ENCODE measurements around the gene RNF180.

RNF180 gene

DNA sequence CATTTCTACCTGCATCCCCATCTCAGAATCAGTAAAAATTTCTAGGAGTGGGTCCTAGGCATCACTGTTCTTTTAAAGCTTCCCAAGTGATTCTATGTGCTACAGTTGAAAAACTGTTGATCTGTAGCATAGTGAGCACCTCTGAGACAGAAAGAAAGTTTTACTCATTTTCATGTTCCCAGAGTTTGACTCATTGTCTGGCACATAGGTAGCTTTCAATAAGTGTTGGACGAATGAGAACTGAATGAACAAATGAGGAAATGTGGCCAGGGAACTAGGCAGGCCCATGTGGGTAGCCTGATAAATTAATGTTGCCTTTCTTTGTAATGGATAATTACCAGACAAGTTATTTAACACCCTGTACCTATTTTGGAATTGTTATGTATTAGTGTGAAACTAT is 33.8 kb downstream of the RNF180 start:
- no peak overlapping the region for H3K4me2 ChIP-seq (ENCODE audit: low read length)
- no peaks in the 10 kb centered on the region for H3K27me3 ChIP-seq (ENCODE audit: control insufficient read depth, insufficient read depth, low read length)
- no peak for TF ChIP-seq CTCF (IDR thresholded peaks at IDR 0.05)
- H2AFZ ChIP-seq: no peak overlapping the region
- H3K27ac ChIP-seq: no peak overlapping the region
- no peak overlapping the region for H3K9ac ChIP-seq
- peaks cover 4% of the 10 kb centered on the region for H3K4me1 ChIP-seq
- H3K79me2 ChIP-seq: peaks cover 26% of the 10 kb centered on the region
- no peak overlapping the region for H3K4me3 ChIP-seq (ENCODE audit: low read depth, low read length)
- H3K9me3 ChIP-seq (ENCODE audit: control insufficient read depth, low read length): no peaks in the 10 kb centered on the region
- H3K36me3 ChIP-seq (ENCODE audit: control insufficient read depth, insufficient read depth, low read length): no peaks in the 10 kb centered on the region

GRCh38 chr5:64201996-64202395 is 36.4 kb downstream of the RNF180 start:
- Histone ChIP-seq H3K27me3 (ENCODE audit: control insufficient read depth, insufficient read depth, low read length) (no peaks in the 10 kb centered on the region), H3K4me2 (ENCODE audit: low read length) (no peak overlapping the region), H2AFZ (no peak overlapping the region), H3K9ac (no peak overlapping the region), H3K36me3 (ENCODE audit: control insufficient read depth, insufficient read depth, low read length) (no peaks in the 10 kb centered on the region), H3K27ac (no peak overlapping the region), H3K4me1 (peaks cover 20% of the 10 kb centered on the region), H3K79me2 (peaks cover 27% of the 10 kb centered on the region), H3K9me3 (ENCODE audit: control insufficient read depth, low read length) (no peaks in the 10 kb centered on the region), H3K4me3 (ENCODE audit: low read depth, low read length) (no peak overlapping the region)
- no peak for TF ChIP-seq CTCF (IDR thresholded peaks at IDR 0.05)

DNA sequence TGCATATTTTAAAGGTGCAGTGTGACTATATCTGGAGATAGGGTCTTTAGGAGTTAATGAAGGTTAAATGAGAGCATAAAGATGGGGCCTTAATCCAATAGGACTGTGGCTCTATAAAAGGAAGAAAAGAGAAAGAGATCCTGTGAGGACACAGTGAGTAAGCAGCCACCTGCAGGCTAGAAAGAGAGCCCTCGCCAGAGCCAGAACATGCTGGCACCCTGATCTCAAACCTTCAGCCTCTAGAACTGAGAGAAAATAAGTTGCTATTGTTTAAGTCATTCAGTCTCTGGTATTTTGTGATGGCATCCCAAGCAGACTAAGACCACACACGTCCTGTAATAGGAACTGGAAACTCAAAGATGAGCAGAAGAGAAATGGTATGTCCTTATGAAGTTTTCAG is 41.0 kb downstream of the RNF180 start:
- no peak overlapping the region for H3K4me3 ChIP-seq (ENCODE audit: low read depth, low read length)
- H3K9ac ChIP-seq: no peak overlapping the region
- peaks cover 18% of the 10 kb centered on the region for H3K79me2 ChIP-seq
- H3K27me3 ChIP-seq (ENCODE audit: control insufficient read depth, insufficient read depth, low read length): no peaks in the 10 kb centered on the region
- H2AFZ ChIP-seq: no peak overlapping the region
- peaks cover 20% of the 10 kb centered on the region for H3K4me1 ChIP-seq
- no peak overlapping the region for H3K27ac ChIP-seq
- H3K4me2 ChIP-seq (ENCODE audit: low read length): no peak overlapping the region
- H3K9me3 ChIP-seq (ENCODE audit: control insufficient read depth, low read length): no peaks in the 10 kb centered on the region
- TF ChIP-seq CTCF (IDR thresholded peaks at IDR 0.05): peak; percentile 27
- H3K36me3 ChIP-seq (ENCODE audit: control insufficient read depth, insufficient read depth, low read length): no peaks in the 10 kb centered on the region

DNA sequence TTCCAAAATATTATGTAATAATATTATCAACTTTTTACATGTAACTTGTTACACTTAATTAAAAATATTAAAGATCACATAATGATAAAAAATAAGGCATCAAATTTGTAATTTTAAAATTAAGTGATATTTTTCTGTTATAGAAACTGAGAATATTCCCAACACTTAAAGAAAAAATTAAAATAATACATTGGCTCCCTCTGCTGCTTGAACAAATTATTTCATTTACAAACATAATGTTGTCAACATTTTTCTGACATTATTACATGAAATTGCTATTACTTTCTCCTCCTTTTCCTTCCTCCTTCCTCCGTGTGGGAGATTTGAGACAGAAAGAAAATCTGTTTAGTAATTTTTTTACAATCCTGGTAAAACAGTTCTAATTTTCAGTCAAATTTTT is 42.3 kb downstream of the RNF180 start:
- Histone ChIP-seq H3K36me3 (ENCODE audit: control insufficient read depth, insufficient read depth, low read length) (no peaks in the 10 kb centered on the region), H3K9ac (no peak overlapping the region), H3K4me2 (ENCODE audit: low read length) (no peak overlapping the region), H3K9me3 (ENCODE audit: control insufficient read depth, low read length) (no peaks in the 10 kb centered on the region), H3K79me2 (peaks cover 10% of the 10 kb centered on the region), H3K4me3 (ENCODE audit: low read depth, low read length) (no peak overlapping the region), H2AFZ (no peak overlapping the region), H3K27ac (no peak overlapping the region), H3K27me3 (ENCODE audit: control insufficient read depth, insufficient read depth, low read length) (no peaks in the 10 kb centered on the region), H3K4me1 (peaks cover 18% of the 10 kb centered on the region)
- TF ChIP-seq CTCF (IDR thresholded peaks at IDR 0.05): peak; percentile 35

DNA sequence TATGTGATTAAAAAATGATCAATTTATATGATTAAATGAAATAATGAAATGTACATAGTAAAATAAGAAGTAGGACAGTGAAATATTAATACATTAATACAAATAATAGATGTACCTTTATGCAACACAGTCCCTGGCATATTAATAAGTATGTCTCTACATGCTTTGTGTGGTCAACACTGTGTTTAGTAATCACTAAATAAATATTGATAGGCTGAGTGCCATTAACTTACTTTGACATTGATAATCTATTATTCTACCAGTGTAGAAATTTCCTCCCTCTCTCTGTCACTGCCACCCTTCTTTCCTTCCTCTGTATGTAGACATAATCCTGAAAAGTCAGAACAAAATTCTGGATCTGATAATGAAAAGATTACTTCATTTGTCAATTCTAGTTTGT is 43.7 kb downstream of the RNF180 start:
- TF ChIP-seq CTCF (IDR thresholded peaks at IDR 0.05): no peak
- peaks cover 9% of the 10 kb centered on the region for H3K79me2 ChIP-seq
- no peaks in the 10 kb centered on the region for H3K9me3 ChIP-seq (ENCODE audit: control insufficient read depth, low read length)
- no peak overlapping the region for H3K27ac ChIP-seq
- no peak overlapping the region for H3K9ac ChIP-seq
- no peaks in the 10 kb centered on the region for H3K27me3 ChIP-seq (ENCODE audit: control insufficient read depth, insufficient read depth, low read length)
- H3K36me3 ChIP-seq (ENCODE audit: control insufficient read depth, insufficient read depth, low read length): no peaks in the 10 kb centered on the region
- no peak overlapping the region for H2AFZ ChIP-seq
- no peak overlapping the region for H3K4me3 ChIP-seq (ENCODE audit: low read depth, low read length)
- H3K4me2 ChIP-seq (ENCODE audit: low read length): no peak overlapping the region
- H3K4me1 ChIP-seq: peaks cover 16% of the 10 kb centered on the region

Measured in parathyroid adenoma (tissue), 2 donors.